ENCODE measurements around the gene SH3TC1. TPM values are rescaled to one million over a fixed set of nuclear protein-coding genes. Genes with fewer than 3 reads are reported as not detected.

The SH3TC1 gene
- total and polyA plus RNA-seq, 4 donors: 6.5 to 34.6 (median 25.8) TPM

DNA sequence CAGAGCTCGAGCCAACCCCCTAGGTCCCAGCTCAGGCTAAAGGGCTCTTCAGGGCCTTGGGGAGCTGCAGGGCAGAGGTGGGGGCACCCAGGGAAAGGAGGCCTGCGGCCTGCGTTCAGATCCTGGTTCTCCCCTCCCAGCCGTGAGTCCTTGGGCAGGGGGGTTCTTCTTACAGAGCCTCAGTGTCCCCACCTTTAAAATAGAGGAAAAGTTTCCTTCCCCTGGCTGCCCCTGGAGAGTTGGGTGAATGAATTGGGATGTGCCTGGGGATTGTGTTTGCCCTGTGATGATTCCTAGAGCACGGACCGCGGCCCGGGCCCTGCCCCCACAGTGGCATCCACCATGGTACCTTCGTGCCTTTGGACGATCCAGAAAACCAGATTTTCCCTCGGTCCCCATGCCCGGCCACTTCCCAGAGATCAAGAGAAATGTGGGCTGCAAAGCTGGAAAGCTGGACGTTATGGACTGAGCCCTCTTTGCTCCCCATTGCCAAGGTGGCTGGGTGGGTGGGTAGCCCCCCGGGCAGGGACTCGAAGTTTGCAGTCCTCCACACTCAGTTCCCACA lies 81.9 kb downstream of the SH3TC1 start:
- no peaks in the 10 kb centered on the region for H3K4me1 ChIP-seq (ENCODE audit: control insufficient read depth in 4 of 4, insufficient read depth in 4 of 4, low read length in 3 of 4)
- H3K36me3 ChIP-seq (ENCODE audit: control insufficient read depth in 4 of 4, insufficient read depth in 3 of 4, low read depth in 1 of 4, low read length in 3 of 4): no peaks in the 10 kb centered on the region
- DNase-seq (ENCODE audit: low spot score): no peak
- H3K9ac ChIP-seq (ENCODE audit: low read depth in 1 of 2, low read length in 2 of 2): no peak overlapping the region
- H3K27me3 ChIP-seq (ENCODE audit: control insufficient read depth in 4 of 4, insufficient read depth in 4 of 4, low read length in 3 of 4): no peaks in the 10 kb centered on the region
- TF ChIP-seq HNF4G (IDR thresholded peaks at IDR 0.05) (no peak), MAX (IDR thresholded peaks at IDR 0.05) (no peak), RAD21 (IDR thresholded peaks at IDR 0.05) (no peak), RXRA (IDR thresholded peaks at IDR 0.05) (no peak), REST (IDR thresholded peaks at IDR 0.05) (no peak), TAF1 (conservative IDR thresholded peaks at IDR 0.05) (no peak), FOXA1 (IDR thresholded peaks at IDR 0.05) (no peak), CTCF (IDR thresholded peaks at IDR 0.05; ENCODE audit: low read depth, low read length, missing input control) (no peak), GABPA (IDR thresholded peaks at IDR 0.05 in 1 of 2, conservative IDR thresholded peaks at IDR 0.05 in 1 of 2) (no peak), SP1 (IDR thresholded peaks at IDR 0.05) (no peak)
- H3K4me3 ChIP-seq (ENCODE audit: low read depth in 1 of 3, low read length in 3 of 3): no peak overlapping the region
- WGBS: 91% methylated on average over 15 of the region's 15 CpGs
- no peaks in the 10 kb centered on the region for H3K9me3 ChIP-seq (ENCODE audit: control insufficient read depth in 4 of 4, low read length in 3 of 4)
- no peak overlapping the region for H3K27ac ChIP-seq (ENCODE audit: low read depth in 1 of 2, low read length in 2 of 2)

DNA sequence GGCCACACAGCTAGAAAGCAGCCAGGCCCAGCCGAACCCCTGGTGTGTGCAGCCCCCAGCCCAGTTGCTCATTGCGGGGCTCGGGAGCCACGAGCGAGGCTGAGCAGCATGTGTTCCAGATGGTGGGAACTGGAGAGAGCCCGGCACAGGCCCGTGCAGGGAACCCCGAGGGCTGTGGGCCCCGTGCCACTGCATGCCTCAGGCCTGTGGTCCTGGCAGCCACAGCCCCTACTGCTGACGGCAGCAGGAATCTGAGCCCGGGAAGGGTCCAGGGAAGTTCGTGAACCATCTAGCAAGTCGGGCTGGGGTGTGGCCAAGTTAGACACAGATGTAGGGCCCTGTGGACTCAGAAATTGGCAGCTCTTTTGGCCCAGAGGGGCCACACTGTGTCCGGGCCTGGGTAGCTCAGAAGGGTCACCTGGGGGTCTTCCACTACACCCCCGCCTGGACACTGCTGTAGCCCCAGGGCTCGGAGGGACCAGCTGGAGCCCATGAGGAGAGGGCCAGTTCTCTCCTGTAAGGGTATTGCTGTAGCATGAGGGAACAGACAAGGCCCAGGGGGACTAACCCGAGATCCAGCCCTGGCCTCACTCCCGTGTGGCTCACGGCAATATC lies 82.5 kb downstream of the SH3TC1 start:
- Histone ChIP-seq H3K27me3 (ENCODE audit: control insufficient read depth in 4 of 4, insufficient read depth in 4 of 4, low read length in 3 of 4) (no peaks in the 10 kb centered on the region), H3K4me1 (ENCODE audit: control insufficient read depth in 4 of 4, insufficient read depth in 4 of 4, low read length in 3 of 4) (no peaks in the 10 kb centered on the region), H3K27ac (ENCODE audit: low read depth in 1 of 2, low read length in 2 of 2) (no peak overlapping the region), H3K36me3 (ENCODE audit: control insufficient read depth in 4 of 4, insufficient read depth in 3 of 4, low read depth in 1 of 4, low read length in 3 of 4) (no peaks in the 10 kb centered on the region), H3K9me3 (ENCODE audit: control insufficient read depth in 4 of 4, low read length in 3 of 4) (no peaks in the 10 kb centered on the region), H3K9ac (ENCODE audit: low read depth in 1 of 2, low read length in 2 of 2) (no peak overlapping the region), H3K4me3 (ENCODE audit: low read depth in 1 of 3, low read length in 3 of 3) (no peak overlapping the region)
- TF ChIP-seq HNF4A (conservative IDR thresholded peaks at IDR 0.05) (no peak), GABPA (IDR thresholded peaks at IDR 0.05 in 1 of 2, conservative IDR thresholded peaks at IDR 0.05 in 1 of 2) (no peak), SP1 (IDR thresholded peaks at IDR 0.05) (no peak), JUND (IDR thresholded peaks at IDR 0.05) (no peak), FOXA2 (IDR thresholded peaks at IDR 0.05) (no peak)
- WGBS: 84% methylated on average over 19 of the region's 19 CpGs
- no peak for DNase-seq (ENCODE audit: low spot score)
